SK-N-SH treated with all-trans-retinoic acid at 6 μM for 48 hours (cell line): Measurements from ENCODE around the gene YPEL5.

ENCODE experiments used
- ATAC-seq: fragments of 200-7000 bp; cut with Tn5 transposase; 3 replicates; pipeline ENCODE4 v1.9.1; 2020; ENCODE audit warnings: mild to moderate bottlenecking, moderate library complexity
- ARNTL ChIP-seq: fragments of 450-650 bp; formaldehyde crosslinking; IDR thresholded peaks from 2 replicates; pipeline ENCODE4 v1.5.0; 2020; ENCODE audit warnings: low read depth, mild to moderate bottlenecking, moderate library complexity, borderline replicate concordance
- BACH2 ChIP-seq: fragments of 250-450 bp; sonication (Bioruptor Pico); IDR thresholded peaks from 2 replicates; pipeline ENCODE4 v1.9.0; 2021; ENCODE audit warnings: mild to moderate bottlenecking, borderline replicate concordance
- CREB5 ChIP-seq: fragments of 250-450 bp; sonication (Bioruptor Pico); IDR thresholded peaks from 2 replicates; pipeline ENCODE4 v1.5.1; 2020; ENCODE audit warnings: low read depth, mild to moderate bottlenecking, moderate library complexity
- CSDC2 ChIP-seq: fragments of 250-450 bp; sonication (Bioruptor Pico); IDR thresholded peaks from 2 replicates; pipeline ENCODE4 v1.5.0; 2020; ENCODE audit warnings: mild to moderate bottlenecking, moderate library complexity
- CSRNP3 ChIP-seq: fragments of 250-450 bp; sonication (Bioruptor Pico); IDR thresholded peaks from 2 replicates; pipeline ENCODE4 v1.5.1; 2021; ENCODE audit warnings: mild to moderate bottlenecking, moderate library complexity
- ESRRG ChIP-seq: fragments of 250-450 bp; sonication (Bioruptor Pico); IDR thresholded peaks from 2 replicates; pipeline ENCODE4 v1.6.1; 2021; ENCODE audit warnings: mild to moderate bottlenecking
- GLIS3 ChIP-seq: fragments of 250-450 bp; sonication (Bioruptor Pico); IDR thresholded peaks from 2 replicates; pipeline ENCODE4 v1.5.0; 2020; ENCODE audit warnings: mild to moderate bottlenecking, moderate library complexity
- ISL1 ChIP-seq: fragments of 250-450 bp; sonication (Bioruptor Pico); IDR thresholded peaks from 2 replicates; pipeline ENCODE4 v2.1.2; 2022; ENCODE audit warnings: mild to moderate bottlenecking, moderate library complexity
- POU6F1 ChIP-seq: fragments of 250-450 bp; sonication (Bioruptor Pico); IDR thresholded peaks from 2 replicates; pipeline ENCODE4 v1.8.0; 2021; ENCODE audit warnings: low read depth, mild to moderate bottlenecking, moderate library complexity, borderline replicate concordance
- PPARA ChIP-seq: fragments of 250-450 bp; sonication (Bioruptor Pico); IDR thresholded peaks from 2 replicates; pipeline ENCODE4 v1.5.0; 2020; ENCODE audit warnings: mild to moderate bottlenecking, borderline replicate concordance
- RARB ChIP-seq: fragments of 250-450 bp; sonication (Bioruptor Pico); IDR thresholded peaks from 2 replicates; pipeline ENCODE4 v1.8.0; 2021; ENCODE audit warnings: mild to moderate bottlenecking, moderate library complexity
- SNAI2 ChIP-seq: fragments of 250-450 bp; sonication (Bioruptor Pico); IDR thresholded peaks from 2 replicates; pipeline ENCODE4 v1.5.0; 2020; ENCODE audit warnings: mild to moderate bottlenecking, moderate library complexity
- TCF4 ChIP-seq: fragments of 250-450 bp; sonication (Bioruptor Pico); IDR thresholded peaks from 2 replicates; pipeline ENCODE4 v1.8.0; 2021; ENCODE audit warnings: mild to moderate bottlenecking, moderate library complexity, borderline replicate concordance
- TOX ChIP-seq: fragments of 250-450 bp; sonication (Bioruptor Pico); IDR thresholded peaks from 2 replicates; pipeline ENCODE4 v1.8.0; 2021; ENCODE audit warnings: mild to moderate bottlenecking, moderate library complexity, borderline replicate concordance
- TSHZ2 ChIP-seq: fragments of 250-450 bp; sonication (Bioruptor Pico); IDR thresholded peaks from 2 replicates; pipeline ENCODE4 v1.5.0; 2020; ENCODE audit warnings: mild to moderate bottlenecking, moderate library complexity
- ZC3H10 ChIP-seq: fragments of 250-450 bp; sonication (Bioruptor Pico); IDR thresholded peaks from 2 replicates; pipeline ENCODE4 v1.5.1; 2021; ENCODE audit warnings: mild to moderate bottlenecking, moderate library complexity
- ZFP3 ChIP-seq: fragments of 250-450 bp; sonication (Bioruptor Pico); IDR thresholded peaks from 2 replicates; pipeline ENCODE4 v1.5.0; 2020; ENCODE audit warnings: mild to moderate bottlenecking, moderate library complexity
- ZFP30 ChIP-seq: fragments of 450-650 bp; formaldehyde crosslinking; IDR thresholded peaks from 2 replicates; pipeline ENCODE4 v1.5.0; 2022; ENCODE audit warnings: mild to moderate bottlenecking, moderate library complexity
- ZNF565 ChIP-seq: fragments of 450-650 bp; formaldehyde crosslinking; conservative IDR thresholded peaks from 2 replicates; pipeline ENCODE4 v1.5.0; 2020; ENCODE audit warnings: low read depth, mild to moderate bottlenecking, moderate library complexity
- ZNF70 ChIP-seq: fragments of 450-650 bp; formaldehyde crosslinking; IDR thresholded peaks from 2 replicates; pipeline ENCODE4 v1.5.0; 2020; ENCODE audit warnings: mild to moderate bottlenecking, moderate library complexity
- ZNF8 ChIP-seq: fragments of 450-650 bp; formaldehyde crosslinking; IDR thresholded peaks from 2 replicates; pipeline ENCODE4 v1.5.0; 2020; ENCODE audit warnings: mild to moderate bottlenecking, moderate library complexity

YPEL5 gene

GRCh38 chr2:30178618-30179434 lies 32.0 kb downstream of the YPEL5 start:
- no peak for ATAC-seq

DNA sequence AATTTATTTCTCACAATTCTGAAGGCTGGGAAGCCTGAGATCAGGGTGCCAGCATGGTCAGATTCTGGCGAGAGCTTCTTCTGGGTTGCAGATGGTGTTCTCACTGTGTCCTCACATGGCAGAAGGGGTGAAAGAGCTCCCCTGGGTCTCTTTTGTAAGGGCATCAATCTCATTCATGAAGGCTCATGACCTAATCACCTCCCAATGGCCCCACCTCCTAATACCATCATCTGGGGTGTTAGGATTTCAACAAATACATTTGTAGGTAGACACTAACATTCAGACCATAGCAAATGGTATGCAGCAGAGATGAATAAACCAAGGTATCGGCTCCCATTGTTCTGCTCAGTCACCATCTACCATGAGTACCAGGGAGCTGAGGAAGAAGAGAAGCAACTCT lies 32.7 kb downstream of the YPEL5 start:
- ATAC-seq: no peak
- TF ChIP-seq CSDC2 (CRISPR knock-in tag) (no peak), ISL1 (no peak), ZFP3 (CRISPR knock-in tag) (no peak), CREB5 (CRISPR knock-in tag) (no peak), BACH2 (CRISPR knock-in tag) (no peak), ZNF565 (CRISPR knock-in tag) (no peak), GLIS3 (CRISPR knock-in tag) (no peak), RARB (no peak), CSRNP3 (CRISPR knock-in tag) (no peak), ZC3H10 (CRISPR knock-in tag) (no peak), POU6F1 (CRISPR knock-in tag) (no peak), TCF4 (CRISPR knock-in tag) (no peak)

More at GRCh38 chr2:30178618-30179434, 32.0 kb downstream of the YPEL5 start:
- TF ChIP-seq PPARA (CRISPR knock-in tag): no peak
- TF ChIP-seq ZC3H10 (CRISPR knock-in tag): no peak
- no peak for TF ChIP-seq CSRNP3 (CRISPR knock-in tag)
- no peak for TF ChIP-seq POU6F1 (CRISPR knock-in tag)
- TF ChIP-seq ARNTL (CRISPR knock-in tag): no peak
- TF ChIP-seq CREB5 (CRISPR knock-in tag): no peak
- TF ChIP-seq ZNF565 (CRISPR knock-in tag): no peak
- TF ChIP-seq CSDC2 (CRISPR knock-in tag): no peak
- TF ChIP-seq ZNF70 (CRISPR knock-in tag): no peak
- no peak for TF ChIP-seq ZNF8 (CRISPR knock-in tag)
- no peak for TF ChIP-seq ZFP30 (CRISPR knock-in tag)
- TF ChIP-seq TSHZ2 (CRISPR knock-in tag): no peak
- TF ChIP-seq TOX: no peak
- no peak for TF ChIP-seq ISL1
- no peak for TF ChIP-seq ESRRG (CRISPR knock-in tag)
- no peak for TF ChIP-seq SNAI2 (CRISPR knock-in tag)
- no peak for TF ChIP-seq RARB
